ENCODE measurements around the gene LAMTOR1.

DNA sequence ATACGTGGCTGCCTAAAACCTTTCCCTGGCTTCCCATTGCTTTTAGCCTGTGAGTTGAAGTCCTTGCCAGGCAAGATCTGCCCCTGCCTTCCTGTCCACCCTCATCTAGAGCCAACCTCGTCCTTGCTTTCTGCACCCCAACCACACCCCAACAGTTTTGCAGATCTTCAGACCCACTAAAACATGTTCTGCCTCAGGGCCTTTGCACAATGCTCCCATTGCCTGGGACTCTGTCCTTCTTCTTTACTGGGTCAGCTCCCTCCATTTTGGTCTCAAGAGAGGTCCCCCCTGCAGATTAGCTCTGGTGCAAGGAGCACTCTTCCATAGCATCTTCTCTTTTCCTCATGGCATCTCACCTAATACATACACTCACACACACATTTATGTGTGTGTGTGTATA lies 17.8 kb upstream of the LAMTOR1 start:
- TF ChIP-seq POLR2AphosphoS5 (IDR thresholded peaks at IDR 0.05) (no peak), CTCF (IDR thresholded peaks at IDR 0.05) (no peak), POLR2A (IDR thresholded peaks at IDR 0.05) (no peak)

All from breast epithelium (tissue), 3 donors.